Large intestine (tissue), 12 donors: ENCODE data around the gene LMO4. TPM values are rescaled to one million over a fixed set of nuclear protein-coding genes. Genes with fewer than 3 reads are reported as not detected.
A peak's percentile ranks its signal among the peaks of the same experiment; 100 is the strongest.

Experiments used
- DNase-seq, 2 donors: peaks; one replicate each; pipeline versions ENCODE4 v3.0.0 to v3.0.0-alpha.2; 2013
- H3K27ac ChIP-seq: one replicate; pipeline ENCODE4 v1.5.1; 2013; ENCODE audit warnings: low read length
- H3K27me3 ChIP-seq: 2 replicates; pipeline ENCODE4 v1.6.1; 2013; ENCODE audit warnings: low read length; ENCODE audit not compliant: control insufficient read depth, insufficient read depth
- H3K36me3 ChIP-seq: 2 replicates; pipeline ENCODE4 v1.6.1; 2013; ENCODE audit warnings: low read length; ENCODE audit not compliant: control insufficient read depth, insufficient read depth
- H3K4me1 ChIP-seq: one replicate; pipeline ENCODE4 v1.6.1; 2013; ENCODE audit warnings: low read length; ENCODE audit not compliant: control insufficient read depth, insufficient read depth
- H3K4me3 ChIP-seq: one replicate; pipeline ENCODE4 v1.5.1; 2013; ENCODE audit warnings: low read length
- H3K9me3 ChIP-seq: one replicate; pipeline ENCODE4 v1.6.1; 2013; ENCODE audit warnings: mild to moderate bottlenecking, low read depth, low read length, moderate library complexity; ENCODE audit not compliant: control insufficient read depth
- WGBS: methylation state at CpG from one replicate; pipeline ENCODE4 v1.1.5; 2013; ENCODE audit warnings: low lambda C conversion rate; ENCODE audit not compliant: insufficient coverage; 5-methylcytosine and 5-hydroxymethylcytosine counted together
- long read RNA-seq, 11 donors: transcript quantifications; one replicate each; lab custom pipeline, GENCODE V29; 2026
- polyA plus RNA-seq: library from polyadenylated mRNA; unstranded; fragments of 120-200 nt; gene quantifications from one replicate; pipeline ENCODE4 v1.2.1, GENCODE V29; 2013

Gene LMO4
- polyA plus RNA-seq, result 90.8 TPM
- long read RNA-seq, donor 1, full-length matches to known transcripts, result 15 of 15 reads
- long read RNA-seq, donor 1, partial matches to known transcripts, result 0 of 15 reads
- long read RNA-seq, donor 1, other reads (novel, unspliced or antisense), result 0 of 15 reads
- long read RNA-seq, donor 2, full-length matches to known transcripts, result 67 of 67 reads
- long read RNA-seq, donor 2, partial matches to known transcripts, result 0 of 67 reads
- long read RNA-seq, donor 2, other reads (novel, unspliced or antisense), result 0 of 67 reads
- long read RNA-seq, donor 3, result 0 reads
- long read RNA-seq, donor 4, full-length matches to known transcripts, result 4 of 4 reads
- long read RNA-seq, donor 4, partial matches to known transcripts, result 0 of 4 reads
- long read RNA-seq, donor 4, other reads (novel, unspliced or antisense), result 0 of 4 reads
- long read RNA-seq, donor 5, full-length matches to known transcripts, result 25 of 97 reads
- long read RNA-seq, donor 5, partial matches to known transcripts, result 72 of 97 reads
- long read RNA-seq, donor 5, other reads (novel, unspliced or antisense), result 0 of 97 reads
- long read RNA-seq, donor 6, full-length matches to known transcripts, result 63 of 69 reads
- long read RNA-seq, donor 6, partial matches to known transcripts, result 6 of 69 reads
- long read RNA-seq, donor 6, other reads (novel, unspliced or antisense), result 0 of 69 reads
- long read RNA-seq, donor 7, full-length matches to known transcripts, result 29 of 29 reads
- long read RNA-seq, donor 7, partial matches to known transcripts, result 0 of 29 reads
- long read RNA-seq, donor 7, other reads (novel, unspliced or antisense), result 0 of 29 reads
- long read RNA-seq, donor 8, full-length matches to known transcripts, result 65 of 65 reads
- long read RNA-seq, donor 8, partial matches to known transcripts, result 0 of 65 reads
- long read RNA-seq, donor 8, other reads (novel, unspliced or antisense), result 0 of 65 reads
- long read RNA-seq, donor 9, full-length matches to known transcripts, result 62 of 62 reads
- long read RNA-seq, donor 9, partial matches to known transcripts, result 0 of 62 reads
- long read RNA-seq, donor 9, other reads (novel, unspliced or antisense), result 0 of 62 reads
- long read RNA-seq, donor 10, full-length matches to known transcripts, result 65 of 78 reads
- long read RNA-seq, donor 10, partial matches to known transcripts, result 13 of 78 reads
- long read RNA-seq, donor 10, other reads (novel, unspliced or antisense), result 0 of 78 reads
- long read RNA-seq, donor 11, full-length matches to known transcripts, result 49 of 54 reads
- long read RNA-seq, donor 11, partial matches to known transcripts, result 5 of 54 reads
- long read RNA-seq, donor 11, other reads (novel, unspliced or antisense), result 0 of 54 reads

DNA sequence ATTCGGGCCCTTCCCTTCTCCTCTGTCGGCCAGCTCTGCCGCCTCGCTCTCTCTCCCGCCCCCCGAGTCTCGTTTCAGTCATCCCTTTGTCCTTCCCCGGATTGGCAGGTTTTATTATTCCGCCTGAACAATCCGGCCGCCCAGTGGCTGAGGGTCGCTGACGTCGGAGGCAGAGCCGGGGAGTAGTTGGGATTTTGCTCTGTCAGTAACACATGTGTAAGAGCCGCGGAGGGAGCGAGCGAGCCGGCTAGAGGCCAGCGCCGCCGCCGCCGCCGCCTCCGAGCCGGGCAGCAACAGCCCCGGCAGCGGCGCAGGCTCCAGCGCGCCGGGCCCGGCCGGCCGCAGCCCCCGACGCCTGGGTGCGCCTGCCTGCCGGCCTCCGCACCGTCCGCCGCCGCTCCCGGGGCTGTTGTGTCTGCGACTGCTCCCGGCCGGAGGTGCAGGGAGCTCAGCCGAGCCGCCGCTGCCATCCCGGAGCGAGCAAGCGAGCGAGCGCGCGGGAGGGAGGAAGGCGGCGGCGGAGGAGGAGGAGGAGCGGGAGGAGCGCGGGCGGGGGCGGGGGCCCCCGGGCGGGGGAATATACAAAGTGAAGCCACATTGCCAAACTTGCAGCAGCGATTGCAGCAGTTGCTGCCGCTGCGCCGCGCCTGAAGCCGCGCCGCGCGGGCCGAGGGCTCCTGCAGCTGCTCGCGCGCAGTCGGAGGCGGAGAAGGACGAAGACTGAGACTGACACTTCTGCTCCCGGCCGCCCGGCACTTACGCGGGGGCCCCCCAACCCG lies at the start of gene LMO4:
Gene LMO4, plus strand, starts transcription at position 609 of the 779 bp plus-strand sequence. CDS start 3,136 bp downstream, outside the sequence.
- no peaks in the 10 kb centered on the region for H3K9me3 ChIP-seq
- peak within 1 kb of the TSS; percentile 97 for H3K27ac ChIP-seq

GRCh38 chr1:87279536-87279875 lies 49.2 kb upstream of the LMO4 start:
- Histone ChIP-seq H3K27me3 (no peaks in the 10 kb centered on the region), H3K36me3 (no peaks in the 10 kb centered on the region), H3K4me3 (no peak overlapping the region), H3K9me3 (no peaks in the 10 kb centered on the region), H3K4me1 (peaks cover 6% of the 10 kb centered on the region), H3K27ac (no peak overlapping the region)
- no peak for DNase-seq
- WGBS, result no CpG with 5 or more reads among the region's 2 CpGs

More for the DNA sequence above, at the start of gene LMO4:
- WGBS, result no CpG with 5 or more reads among the region's 93 CpGs
- Histone ChIP-seq H3K4me1 (peaks cover 10% of the 10 kb centered on the region), H3K27me3 (no peaks in the 10 kb centered on the region), H3K4me3 (peak within 1 kb of the TSS; percentile 90), H3K36me3 (no peaks in the 10 kb centered on the region)
- DNase-seq, result peak; percentile 97 to 99

DNA sequence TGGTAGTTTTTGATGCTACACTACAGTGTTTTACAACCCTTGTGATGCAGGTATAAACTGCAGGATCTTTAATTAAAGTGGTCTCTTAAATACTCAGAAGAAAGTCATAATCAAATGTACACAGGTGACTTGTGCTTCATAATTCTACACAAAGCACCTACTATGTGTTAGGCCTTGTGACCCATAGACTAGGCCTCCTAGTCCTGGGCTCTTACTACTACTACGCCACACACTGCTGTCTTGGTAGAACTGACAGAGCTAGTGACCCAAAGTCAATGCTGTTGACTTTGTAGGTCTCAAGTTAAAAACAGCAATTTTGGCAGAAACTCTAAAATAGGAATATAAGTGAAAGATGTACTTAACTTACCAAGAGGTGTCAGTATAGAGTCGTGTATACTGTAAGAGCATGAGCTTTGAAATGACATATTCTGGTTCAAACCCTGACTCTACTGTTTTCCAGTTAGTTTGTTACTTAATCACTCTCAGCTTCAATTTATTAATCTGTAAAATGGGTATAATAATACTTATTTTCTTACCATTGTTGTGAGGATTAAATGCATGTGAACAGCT lies 48.6 kb upstream of the LMO4 start:
- WGBS, result 17% methylated on average over 1 of the region's 2 CpGs
- Histone ChIP-seq H3K27ac (no peak overlapping the region), H3K36me3 (no peaks in the 10 kb centered on the region), H3K9me3 (no peaks in the 10 kb centered on the region), H3K4me3 (no peak overlapping the region), H3K4me1 (peaks cover 12% of the 10 kb centered on the region), H3K27me3 (no peaks in the 10 kb centered on the region)
- no peak for DNase-seq

- DNase-seq, result peak; percentile 80 to 87
- H3K4me3 ChIP-seq, result no peak overlapping the region
- H3K36me3 ChIP-seq, result no peaks in the 10 kb centered on the region
- no CpG with 5 or more reads among the region's 13 CpGs for WGBS
- no peaks in the 10 kb centered on the region for H3K9me3 ChIP-seq
- H3K27me3 ChIP-seq, result no peaks in the 10 kb centered on the region
- H3K27ac ChIP-seq, result peak overlapping the region; percentile 79
- peaks cover 17% of the 10 kb centered on the region for H3K4me1 ChIP-seq
Observed at GRCh38 chr1:87284456-87285240, 44.0 kb upstream of the LMO4 start.

DNA sequence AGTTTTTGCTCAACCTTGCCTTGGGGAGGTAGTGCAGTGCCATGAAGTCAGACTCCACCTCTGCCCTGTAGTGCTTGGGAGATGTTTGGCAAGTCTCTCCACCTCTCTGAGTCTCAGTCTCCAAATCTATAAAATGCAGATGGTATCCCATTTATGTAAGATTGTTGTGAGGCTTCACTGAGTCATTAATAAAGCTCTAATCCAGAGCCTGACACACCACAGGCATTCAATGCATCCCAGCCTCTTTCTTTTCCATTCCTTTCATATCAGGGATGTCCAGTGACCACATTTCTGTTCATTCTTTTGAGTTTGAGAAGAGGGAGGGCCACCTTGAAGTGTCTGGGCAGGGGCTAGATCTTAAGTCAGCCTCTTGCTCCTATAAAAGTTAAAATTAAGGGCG lies 37.6 kb upstream of the LMO4 start:
- H3K36me3 ChIP-seq, result no peaks in the 10 kb centered on the region
- no peak for DNase-seq
- no peaks in the 10 kb centered on the region for H3K9me3 ChIP-seq
- H3K4me1 ChIP-seq, result peaks cover 15% of the 10 kb centered on the region
- H3K27me3 ChIP-seq, result no peaks in the 10 kb centered on the region
- no peak overlapping the region for H3K4me3 ChIP-seq
- peak overlapping the region; percentile 59 for H3K27ac ChIP-seq
- WGBS, result 100% methylated on average over 1 of the region's 1 CpG

DNA sequence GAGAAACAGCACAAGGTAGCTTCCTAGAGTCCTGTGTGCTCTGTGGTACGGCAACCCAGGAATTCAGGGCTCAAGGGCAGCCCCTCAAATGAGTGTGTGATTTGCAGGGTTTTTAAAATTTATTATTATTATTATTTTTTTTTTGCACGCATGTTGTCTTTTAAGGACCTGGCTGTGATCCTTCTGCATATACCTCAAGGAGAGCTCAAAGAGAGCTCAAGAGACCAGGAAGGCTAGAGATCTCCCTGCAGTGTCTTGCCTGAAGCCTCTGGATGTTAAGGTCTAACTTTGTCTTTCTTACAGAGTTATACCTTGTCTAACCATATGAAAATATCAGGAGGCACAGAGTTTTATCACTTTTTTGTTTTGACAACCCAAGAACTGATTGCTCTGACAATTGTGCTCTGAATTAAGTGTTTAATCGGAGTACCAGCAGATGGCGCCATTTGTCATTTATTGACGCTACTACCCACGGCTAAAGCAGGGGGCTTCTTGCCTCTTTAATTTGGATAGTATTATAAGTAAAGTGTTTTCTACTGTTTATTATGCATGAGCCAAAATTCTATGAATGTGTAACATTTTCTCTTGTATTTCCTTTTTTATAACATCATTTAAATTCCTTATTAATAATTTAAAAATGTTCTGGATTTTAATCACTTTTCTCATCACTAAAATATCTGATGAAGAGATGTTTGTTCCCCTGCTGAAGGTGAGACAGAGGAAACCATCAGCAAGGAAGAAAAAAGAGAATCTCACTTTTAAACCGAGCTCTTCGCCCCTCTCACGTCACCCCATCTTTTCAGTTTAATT lies 35.8 kb upstream of the LMO4 start:
- peaks cover 15% of the 10 kb centered on the region for H3K4me1 ChIP-seq
- no peaks in the 10 kb centered on the region for H3K9me3 ChIP-seq
- no peak overlapping the region for H3K27ac ChIP-seq
- WGBS, result 77% methylated on average over 4 of the region's 9 CpGs
- H3K27me3 ChIP-seq, result no peaks in the 10 kb centered on the region
- peak; percentile 42 to 51 for DNase-seq
- H3K4me3 ChIP-seq, result no peak overlapping the region
- no peaks in the 10 kb centered on the region for H3K36me3 ChIP-seq

- no peaks in the 10 kb centered on the region for H3K27me3 ChIP-seq
- no peak for DNase-seq
- no CpG with 5 or more reads among the region's 5 CpGs for WGBS
- peaks cover 15% of the 10 kb centered on the region for H3K4me1 ChIP-seq
- no peak overlapping the region for H3K27ac ChIP-seq
- H3K36me3 ChIP-seq, result no peaks in the 10 kb centered on the region
- H3K4me3 ChIP-seq, result no peak overlapping the region
- no peaks in the 10 kb centered on the region for H3K9me3 ChIP-seq
Observed at GRCh38 chr1:87294633-87295032, 34.0 kb upstream of the LMO4 start.

GRCh38 chr1:87295445-87296110 lies 33.1 kb upstream of the LMO4 start:
- no peak for DNase-seq
- Histone ChIP-seq H3K27me3 (no peaks in the 10 kb centered on the region), H3K4me1 (peaks cover 15% of the 10 kb centered on the region), H3K36me3 (no peaks in the 10 kb centered on the region), H3K4me3 (no peak overlapping the region), H3K27ac (no peak overlapping the region), H3K9me3 (no peaks in the 10 kb centered on the region)
- WGBS, result no CpG with 5 or more reads among the region's 11 CpGs
